Vagina (tissue), 2 donors: Measurements from ENCODE around the gene USP8.

Source experiments
- POLR2A ChIP-seq, 2 donors: fragments of 450-650 bp; IDR thresholded peaks; one replicate each; pipeline ENCODE4 v1.6.1; 2017; ENCODE audit warnings: antibody characterized with exemption in 2 of 2, mild to moderate bottlenecking in 2 of 2, moderate library complexity in 2 of 2
- POLR2AphosphoS5 ChIP-seq, 2 donors: sonication (generic); formaldehyde crosslinking; IDR thresholded peaks; one replicate each; pipeline ENCODE4 v1.9.0; 2017; ENCODE audit warnings: antibody characterized with exemption in 2 of 2, mild to moderate bottlenecking in 2 of 2, low read depth in 1 of 2; ENCODE audit not compliant: insufficient read depth in 1 of 2

DNA sequence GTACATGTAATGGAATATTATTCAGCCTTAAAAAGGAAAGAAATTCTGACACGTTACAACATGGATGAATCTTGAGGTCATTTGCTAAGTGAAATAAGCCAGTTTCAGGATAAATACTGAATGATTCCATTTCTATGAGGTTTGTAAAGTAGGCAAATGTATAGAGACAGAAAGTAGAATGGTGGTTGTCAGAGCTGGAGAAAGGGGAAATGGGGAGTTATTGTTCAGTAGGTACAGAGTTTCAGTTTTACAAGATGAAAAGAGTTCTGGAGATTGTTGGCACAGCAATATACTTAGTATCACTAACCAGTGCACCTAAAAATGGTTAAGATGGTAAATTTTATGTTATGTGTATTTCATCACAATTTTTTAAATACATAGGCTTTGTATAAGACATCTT lies 60.6 kb downstream of the USP8 start:
- no peak for TF ChIP-seq POLR2A (IDR thresholded peaks at IDR 0.05)
- no peak for TF ChIP-seq POLR2AphosphoS5 (IDR thresholded peaks at IDR 0.05; ENCODE audit: insufficient read depth in 1 of 2, low read depth in 1 of 2)
